Pericardium fibroblast (primary cell): ENCODE results near the gene M1AP. TPM values are rescaled to one million over a fixed set of nuclear protein-coding genes. Genes with fewer than 3 reads are reported as not detected.

Experiments used
- total RNA-seq: library from RNA; depleted of rRNA; stranded (reverse); fragments of >200 nt; gene quantifications from 2 replicates; pipeline ENCODE4 v1.2.3, GENCODE V29; 2015

M1AP gene
- total RNA-seq = not detected in 2 replicates

GRCh38 chr2:74648009-74648443 is at the start of gene M1AP:
M1AP (minus strand) TSS chr2:74648330; CDS start chr2:74640275, 8,055 bp downstream.

GRCh38 chr2:74653985-74654882 is 6.1 kb upstream of the M1AP start, which contains the start of gene SEMA4F:
SEMA4F (plus strand) TSS chr2:74654247; CDS start chr2:74654377, 130 bp downstream.

GRCh38 chr2:74553892-74554819 is 94.0 kb downstream of the M1AP start, which contains the start of the genes DOK1 and LOXL3:
DOK1 (plus strand) TSS chr2:74554720; CDS start chr2:74554755, 35 bp downstream.
LOXL3 (minus strand) TSS chr2:74553942; CDS start chr2:74552634, 1,308 bp downstream.

GRCh38 chr2:74529357-74530238 is 118.5 kb downstream of the M1AP start, which contains the start of the genes AUP1 and HTRA2:
AUP1 (minus strand) TSS chr2:74529706; CDS start chr2:74529629, 77 bp downstream.
HTRA2 (plus strand) TSS chr2:74529933; CDS start chr2:74530007, 74 bp downstream.

GRCh38 chr2:74525717-74526648 is 122.1 kb downstream of the M1AP start, which contains the start of gene DQX1:
DQX1 (minus strand) TSS chr2:74526231; CDS start chr2:74525729, 502 bp downstream.

GRCh38 chr2:74514368-74515270 is 133.5 kb downstream of the M1AP start, which contains the start of gene TLX2:
TLX2 (plus strand) TSS chr2:74514450; CDS start chr2:74514807, 357 bp downstream.

Other genes starting within 250 kb of the M1AP start
- 2.0 and 2.7 TPM in 2 replicates for gene C2orf81, start 226.7 kb downstream of the M1AP start, total RNA-seq
- gene WDR54, start 226.6 kb downstream of the M1AP start, total RNA-seq = 23.5 and 27.3 TPM in 2 replicates
- gene RTKN, start 206.4 kb downstream of the M1AP start, total RNA-seq = 11.8 and 15.3 TPM in 2 replicates
- gene INO80B, start 193.2 kb downstream of the M1AP start, total RNA-seq = 2.9 and 4.6 TPM in 2 replicates
- 53.0 and 54.5 TPM in 2 replicates for gene WBP1, start 189.9 kb downstream of the M1AP start, total RNA-seq
- gene MOGS, start 182.9 kb downstream of the M1AP start, total RNA-seq = 44.5 and 44.6 TPM in 2 replicates
- gene MRPL53, start 175.7 kb downstream of the M1AP start, total RNA-seq = 10.3 and 40.7 TPM in 2 replicates
- gene CCDC142, start 165.3 kb downstream of the M1AP start, total RNA-seq = 9.8 and 10.6 TPM in 2 replicates
- gene TTC31, start 165.2 kb downstream of the M1AP start, total RNA-seq = 15.4 and 15.5 TPM in 2 replicates
- 1.9 and 3.2 TPM in 2 replicates for gene LBX2, start 148.7 kb downstream of the M1AP start, total RNA-seq
- 11.0 and 18.5 TPM in 2 replicates for gene PCGF1, start 140.6 kb downstream of the M1AP start, total RNA-seq
- 0.35 TPM in 1 of 2 replicates, not detected in the other for gene TLX2, start 133.9 kb downstream of the M1AP start, total RNA-seq
- not detected in 2 replicates for gene DQX1, start 122.1 kb downstream of the M1AP start, total RNA-seq
- gene AUP1, start 118.6 kb downstream of the M1AP start, total RNA-seq = 65.5 and 72.1 TPM in 2 replicates
- gene HTRA2, start 118.4 kb downstream of the M1AP start, total RNA-seq = 11.7 and 32.1 TPM in 2 replicates
- 7.3 and 23.7 TPM in 2 replicates for gene LOXL3, start 94.4 kb downstream of the M1AP start, total RNA-seq
- 27.2 and 28.2 TPM in 2 replicates for gene DOK1, start 93.6 kb downstream of the M1AP start, total RNA-seq
- 2.3 and 2.4 TPM in 2 replicates for gene SEMA4F, start 5.9 kb upstream of the M1AP start, total RNA-seq
- gene HK2, start 185.8 kb upstream of the M1AP start, total RNA-seq = 12.6 and 40.0 TPM in 2 replicates